AG20443 (cell line): ENCODE measurements around the gene CLEC4M.
A peak's percentile ranks its signal among the peaks of the same experiment; 100 is the strongest.

Experiments
- DNase-seq: peaks from one replicate; pipeline ENCODE4 v3.0.0; 2012; ENCODE audit warnings: low spot score, mixed read lengths

Gene CLEC4M, protein sequence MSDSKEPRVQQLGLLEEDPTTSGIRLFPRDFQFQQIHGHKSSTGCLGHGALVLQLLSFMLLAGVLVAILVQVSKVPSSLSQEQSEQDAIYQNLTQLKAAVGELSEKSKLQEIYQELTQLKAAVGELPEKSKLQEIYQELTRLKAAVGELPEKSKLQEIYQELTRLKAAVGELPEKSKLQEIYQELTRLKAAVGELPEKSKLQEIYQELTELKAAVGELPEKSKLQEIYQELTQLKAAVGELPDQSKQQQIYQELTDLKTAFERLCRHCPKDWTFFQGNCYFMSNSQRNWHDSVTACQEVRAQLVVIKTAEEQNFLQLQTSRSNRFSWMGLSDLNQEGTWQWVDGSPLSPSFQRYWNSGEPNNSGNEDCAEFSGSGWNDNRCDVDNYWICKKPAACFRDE

DNA sequence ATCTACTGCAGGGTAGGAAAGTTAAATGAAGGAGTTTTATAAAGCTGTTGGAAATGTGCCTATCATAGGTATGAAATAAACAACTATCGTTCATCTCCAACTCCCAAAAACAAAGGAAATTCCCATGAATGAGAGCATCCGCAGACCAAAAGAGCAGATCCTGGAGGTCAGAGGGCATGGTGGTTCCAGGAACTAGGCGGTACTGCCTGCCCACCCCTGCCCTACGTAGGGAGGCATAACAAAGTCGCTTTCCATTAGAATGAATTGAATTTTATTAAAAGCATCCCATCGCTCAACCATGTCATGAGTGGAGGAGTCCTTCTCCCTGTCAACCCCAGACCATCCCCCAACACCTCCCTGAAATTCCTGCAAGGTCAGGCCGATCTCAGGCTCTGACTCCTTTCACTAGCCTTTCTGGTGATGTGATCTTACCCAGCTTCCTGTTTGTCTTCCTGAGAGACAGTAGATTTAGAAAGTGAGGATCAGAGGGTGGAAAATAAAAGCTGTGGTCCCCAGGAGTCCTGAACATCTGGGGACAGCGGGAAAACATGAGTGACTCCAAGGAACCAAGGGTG is at the start of gene CLEC4M:
TSS of gene CLEC4M (plus strand) at position 525 of the 575 bp plus-strand sequence. CDS start at position 549, 24 bp downstream.
- no peak for DNase-seq

DNA sequence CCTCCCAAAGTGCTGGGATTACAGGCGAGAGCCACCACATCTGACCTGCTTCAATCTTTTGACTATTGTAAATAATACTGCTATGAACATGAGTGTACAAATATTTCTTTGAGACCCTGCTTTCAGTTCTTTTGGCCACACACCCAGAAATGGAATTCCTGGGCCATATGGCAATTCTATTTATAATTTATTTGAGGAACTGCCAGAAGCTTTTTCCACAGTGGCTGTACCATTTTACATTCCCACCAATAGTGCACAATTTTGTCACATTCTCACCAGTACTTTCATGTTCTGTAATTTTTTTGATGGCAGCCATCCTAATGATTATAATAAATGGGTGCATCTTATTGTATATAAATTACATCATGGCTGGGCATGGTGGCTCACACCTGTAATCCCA is 47.4 kb upstream of the CLEC4M start:
- no peak for DNase-seq

DNA sequence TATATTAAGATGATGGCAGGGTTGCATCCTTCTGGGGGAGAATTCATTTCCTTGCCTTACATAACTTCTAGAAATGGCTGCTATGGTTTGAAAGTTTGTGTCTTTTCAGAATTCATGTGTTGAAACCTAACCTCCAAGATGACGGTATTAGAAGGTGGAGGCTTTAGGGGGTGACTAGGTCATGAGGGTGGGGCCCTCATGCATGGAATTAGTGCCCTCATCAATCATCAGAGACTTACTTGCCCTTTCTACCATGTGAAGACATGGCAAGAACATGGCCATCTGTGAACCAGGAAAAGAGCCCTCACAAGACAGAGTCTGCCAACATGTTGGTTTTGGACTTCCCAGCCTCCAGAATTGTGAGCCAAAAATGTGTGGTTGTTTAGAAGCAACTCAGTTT is 46.3 kb upstream of the CLEC4M start:
- no peak for DNase-seq

DNA sequence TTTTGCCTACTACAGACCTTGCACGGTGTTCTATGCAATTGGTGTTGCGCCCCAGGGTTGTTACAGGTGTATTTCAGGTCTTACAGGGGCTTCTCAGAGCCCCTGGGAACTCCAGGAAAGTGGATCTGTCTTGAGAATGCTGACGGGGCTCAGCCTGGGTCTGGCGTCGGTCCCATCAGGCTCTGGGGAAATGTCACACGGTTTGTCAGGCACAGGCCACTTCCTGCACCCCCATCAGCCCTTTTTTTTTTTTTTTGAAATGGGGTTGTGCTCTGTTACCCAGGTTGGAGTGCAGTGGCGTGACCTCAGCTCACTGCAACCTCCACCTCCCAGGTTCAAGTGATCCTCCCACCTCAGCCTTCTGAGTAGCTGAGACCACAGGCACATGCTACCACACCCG is 44.4 kb upstream of the CLEC4M start:
- no peak for DNase-seq

DNA sequence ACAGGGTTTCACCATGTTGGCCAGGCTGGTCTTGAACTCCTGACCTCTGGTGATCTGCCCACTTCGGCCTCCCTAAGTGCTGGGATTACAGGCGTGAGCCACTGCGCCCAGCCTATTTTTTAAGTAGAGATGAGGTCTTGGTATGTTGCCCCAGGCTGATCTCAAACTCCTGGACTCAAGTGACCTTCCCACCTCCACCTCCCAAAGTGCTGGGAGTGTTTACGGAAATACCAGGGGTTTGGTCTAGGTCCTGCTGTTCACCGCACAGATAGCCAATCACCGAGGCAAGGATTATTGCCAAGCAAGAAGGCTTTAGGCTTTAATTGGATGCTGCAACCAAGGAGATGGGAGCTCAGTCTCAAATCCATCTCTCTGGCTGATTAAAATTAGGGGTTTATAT is 42.7 kb upstream of the CLEC4M start:
- no peak for DNase-seq

DNA sequence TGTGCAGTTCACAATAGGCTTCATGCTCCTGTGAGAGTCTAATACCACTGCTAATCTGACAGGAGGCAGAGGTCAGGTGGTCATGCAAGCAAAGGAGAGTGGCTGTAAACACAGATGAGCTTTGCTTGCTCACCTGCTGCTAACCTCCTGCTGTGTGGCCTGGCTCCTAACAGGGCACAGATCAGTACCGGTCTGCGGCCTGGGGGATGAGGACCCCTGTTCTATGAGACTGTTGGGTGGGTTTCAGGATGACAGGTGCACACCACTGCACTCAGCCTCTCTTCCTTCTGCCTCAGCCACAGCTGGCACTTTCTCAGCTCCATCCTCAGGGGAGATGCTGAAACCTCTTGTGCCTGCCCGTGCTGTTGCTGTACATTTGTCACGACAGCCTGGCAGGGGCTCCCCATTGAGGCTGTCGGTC is 40.8 kb upstream of the CLEC4M start:
- no peak for DNase-seq

DNA sequence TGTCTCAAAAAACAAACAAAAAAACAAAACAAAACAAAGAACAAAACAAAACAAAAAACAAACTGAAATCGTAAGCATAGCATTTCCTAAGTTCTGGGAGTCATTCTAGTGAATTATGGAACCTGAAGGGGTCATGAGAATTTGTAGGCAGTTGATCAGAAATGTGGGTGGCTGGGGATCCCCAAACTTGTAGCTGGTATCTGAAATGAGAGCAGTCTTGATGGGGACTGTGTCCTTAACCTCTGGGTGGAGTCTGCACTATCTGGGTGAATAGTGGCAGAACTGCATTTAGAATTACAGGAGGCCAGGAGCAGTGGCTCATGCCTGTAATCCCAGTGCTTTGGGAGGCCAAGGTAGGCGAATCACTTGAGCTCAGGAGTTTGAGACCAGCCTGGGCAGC is 37.3 kb upstream of the CLEC4M start:
- DNase-seq = no peak

DNA sequence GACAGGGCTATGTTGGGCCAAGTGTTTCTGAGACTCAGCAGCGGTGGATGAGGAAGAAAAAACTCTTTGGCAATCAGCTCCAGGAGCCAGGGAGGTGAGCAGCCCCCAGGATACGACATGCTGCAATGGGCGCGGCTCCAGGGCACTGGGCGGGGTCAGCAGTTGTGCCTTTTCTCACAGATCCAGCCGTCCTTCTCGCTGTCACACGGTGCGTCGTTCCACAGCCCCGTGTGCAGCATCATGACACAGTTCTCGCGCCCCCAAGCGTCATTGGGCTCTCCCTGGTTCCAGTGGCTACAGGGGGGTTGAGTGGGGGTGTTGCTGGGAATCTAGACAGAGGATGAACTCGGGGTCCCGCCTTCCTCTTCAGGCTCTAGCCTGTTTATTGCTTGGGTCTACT is 33.8 kb upstream of the CLEC4M start:
- DNase-seq = no peak

DNA sequence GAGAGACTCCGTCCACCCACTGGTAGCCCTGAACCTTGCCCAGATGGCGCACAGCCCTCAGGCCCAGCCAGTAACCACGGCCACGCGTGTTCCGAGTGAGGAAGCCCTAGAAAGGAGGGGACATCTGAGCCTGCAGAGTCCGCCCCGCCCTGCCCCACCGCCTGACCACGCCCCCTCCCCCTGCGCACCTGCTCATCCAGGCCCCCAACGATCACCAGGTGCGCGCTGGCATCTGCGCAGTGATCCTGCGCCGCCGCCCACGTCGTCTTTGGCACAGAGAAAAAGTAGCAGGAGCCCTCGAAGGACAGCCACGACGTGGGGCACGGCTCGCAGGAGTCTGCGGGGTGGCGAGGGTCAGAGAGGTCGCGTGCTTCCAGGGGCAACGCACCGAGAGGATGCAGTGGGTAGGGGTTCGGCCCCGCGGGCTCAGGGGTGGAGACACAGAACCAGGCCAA is 33.2 kb upstream of the CLEC4M start:
- DNase-seq = no peak

DNA sequence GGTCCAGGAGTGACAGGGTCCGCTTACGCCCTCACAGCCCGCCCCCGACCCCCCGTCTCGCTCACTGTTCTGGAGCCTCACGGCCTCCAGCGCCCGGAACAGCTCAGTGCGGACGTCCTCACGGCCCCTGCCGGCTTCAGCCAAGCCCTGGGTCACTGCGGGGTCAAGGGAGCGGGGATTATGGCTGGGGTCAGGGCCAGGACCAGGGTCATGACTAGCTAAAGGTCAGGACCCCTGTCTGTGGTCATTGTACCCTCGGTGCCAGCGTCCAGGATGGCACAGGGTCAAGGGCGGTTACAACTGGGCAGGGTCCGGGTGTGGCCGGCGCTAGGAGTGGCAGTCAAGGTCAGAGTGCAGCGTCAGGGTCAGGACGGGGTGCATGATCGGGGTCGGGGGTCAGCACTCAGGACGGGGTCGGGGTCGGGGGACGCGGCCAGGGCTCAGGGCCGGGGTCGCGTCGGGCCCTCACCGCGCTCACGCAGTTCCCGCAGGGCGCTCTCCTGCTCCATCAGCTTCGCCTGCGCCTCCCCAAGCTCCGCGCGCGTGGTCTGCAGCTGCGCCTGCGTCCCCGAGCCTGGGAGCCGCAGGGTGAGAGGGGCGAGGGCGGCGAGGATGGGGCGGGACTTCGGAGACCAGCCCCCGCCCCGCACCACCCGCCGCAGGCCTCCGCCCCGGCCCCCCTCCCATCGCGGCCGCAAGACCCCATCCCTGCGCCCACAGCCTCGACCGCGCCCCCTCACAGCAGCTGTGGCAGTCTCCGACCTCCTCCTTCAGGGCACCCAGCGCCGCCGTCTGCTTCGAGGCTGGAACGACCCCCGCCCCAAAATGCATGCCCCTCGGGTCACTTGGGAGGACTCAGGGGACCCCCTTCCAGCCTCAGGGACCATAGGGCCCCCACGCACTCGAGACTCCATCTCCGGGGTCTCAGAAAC is 32.5 kb upstream of the CLEC4M start:
- no peak for DNase-seq

DNA sequence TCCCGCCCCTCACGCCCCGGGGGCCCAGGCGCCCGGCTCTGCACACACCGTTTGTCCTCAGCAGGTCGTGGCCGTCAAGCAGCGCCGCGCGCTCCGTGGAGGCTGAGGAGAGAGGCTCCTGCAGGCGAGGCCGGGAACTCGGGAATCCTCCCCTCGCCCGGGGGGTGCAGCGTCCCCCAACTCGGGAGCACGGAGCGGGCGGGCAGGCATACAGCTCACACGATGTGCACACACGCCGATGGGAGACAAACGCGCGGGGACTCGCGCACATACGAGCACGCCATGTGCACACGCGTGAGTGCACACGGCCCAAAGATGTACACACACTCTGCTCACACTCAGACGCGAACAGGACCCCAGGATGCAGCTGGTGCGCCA is 31.8 kb upstream of the CLEC4M start:
- DNase-seq = no peak

DNA sequence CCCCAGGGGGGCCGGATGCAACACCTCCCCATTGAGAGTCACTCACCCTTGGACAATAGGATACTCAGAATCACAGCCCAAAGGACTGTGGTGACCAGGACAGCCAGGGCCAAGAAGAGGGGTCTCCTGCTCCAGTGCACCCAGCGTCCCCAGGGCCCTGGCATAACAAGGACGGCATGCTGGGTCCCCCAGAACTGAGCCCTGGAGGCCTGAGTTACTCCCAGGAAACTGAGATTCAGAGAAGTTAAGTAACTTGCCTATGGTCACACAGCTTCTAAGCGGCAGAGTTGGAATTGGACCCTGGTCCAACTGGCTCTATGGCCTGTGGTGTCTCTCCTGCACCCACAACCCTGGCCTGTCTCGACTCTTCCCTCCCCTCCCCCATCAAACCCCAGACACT is 31.4 kb upstream of the CLEC4M start:
- DNase-seq = no peak

DNA sequence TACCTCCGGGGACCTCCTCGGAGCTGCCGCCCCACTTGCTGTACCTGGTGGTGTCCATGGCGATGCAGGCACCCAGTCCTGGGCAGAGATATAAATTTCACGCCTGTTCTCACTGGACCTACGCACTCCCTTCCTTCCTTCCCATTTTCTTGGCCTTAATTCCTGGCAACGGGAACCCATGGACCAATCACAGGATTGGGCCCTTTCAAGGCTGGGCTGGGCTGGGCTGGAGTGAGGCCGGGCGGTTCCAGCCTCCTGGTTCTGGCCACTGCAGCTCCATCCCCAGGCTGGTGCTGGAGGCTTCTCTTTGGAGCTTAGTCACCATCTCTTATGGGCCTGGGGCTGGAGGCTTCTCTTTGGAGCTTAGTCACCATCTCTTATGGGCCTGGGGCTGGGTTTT is 31.0 kb upstream of the CLEC4M start, which contains the start of gene CLEC4G:
TSS of gene CLEC4G (minus strand) at position 66 of the 400 bp plus-strand sequence. CDS start at position 58, 8 bp downstream.
- DNase-seq = no peak

DNA sequence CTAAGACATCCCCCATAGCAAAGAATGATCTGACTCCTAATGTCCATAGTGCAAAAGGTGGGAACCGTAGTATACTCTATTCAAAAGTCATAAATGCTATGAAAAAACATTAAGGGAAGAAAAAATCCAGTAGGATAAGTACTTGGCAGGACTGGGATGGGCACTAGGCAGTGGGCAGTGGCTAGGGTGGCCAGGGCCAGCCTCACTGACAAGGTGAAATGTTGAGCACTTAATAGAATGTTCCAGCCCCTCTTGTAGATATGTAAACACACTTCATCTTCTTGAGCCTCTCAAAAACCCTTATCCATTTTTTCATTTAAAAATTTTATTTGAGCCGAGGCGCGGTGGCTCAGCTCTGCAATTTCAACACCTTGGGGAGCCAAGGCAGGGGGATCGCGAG is 29.7 kb upstream of the CLEC4M start:
- DNase-seq = no peak

DNA sequence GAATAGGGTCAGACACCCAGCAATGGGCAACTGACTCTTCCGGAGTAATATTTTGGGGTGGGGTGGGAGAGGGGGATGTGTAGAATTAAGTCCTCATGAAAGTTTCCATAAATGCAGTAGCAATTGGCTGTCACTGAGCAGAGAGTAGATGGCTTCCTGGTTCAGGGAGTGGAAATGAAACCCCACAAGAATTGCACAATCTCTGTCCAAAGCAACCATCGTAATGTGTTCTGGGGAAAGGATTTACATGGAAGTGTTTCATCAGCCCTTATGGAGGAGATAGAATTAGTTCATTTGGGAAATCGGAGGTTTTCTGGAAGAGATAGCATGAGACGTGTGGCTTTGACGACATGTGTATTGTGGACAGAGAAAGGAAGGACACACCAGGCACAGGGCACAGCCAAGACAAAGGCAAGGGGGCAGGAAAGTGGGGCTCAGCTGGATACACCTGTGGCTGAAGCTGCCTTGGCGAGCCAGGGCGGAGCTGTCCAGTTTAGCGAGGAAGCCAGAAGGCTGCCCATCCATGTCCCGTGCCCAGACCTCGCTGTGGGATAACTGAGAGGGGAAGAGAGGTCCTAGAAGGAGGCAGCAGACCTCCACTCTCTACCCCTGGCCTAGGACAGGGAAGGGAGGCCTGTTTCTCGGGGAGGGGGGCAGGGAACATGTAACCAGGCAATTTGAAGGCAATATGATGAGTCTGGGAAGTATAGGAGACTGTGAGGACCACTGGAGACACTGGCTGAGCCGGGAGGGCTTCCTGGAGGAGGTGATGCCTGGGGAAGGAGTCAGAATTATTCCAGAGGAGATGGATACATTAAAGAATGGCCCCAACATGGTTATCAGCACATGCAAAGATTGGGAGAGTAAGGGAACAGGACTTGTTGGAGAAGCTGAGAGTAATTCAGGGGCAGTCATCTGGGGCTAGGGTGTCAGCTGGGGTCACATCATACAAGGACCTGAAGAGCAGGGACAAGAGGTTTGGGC is 28.5 kb upstream of the CLEC4M start:
- peak; percentile 43 for DNase-seq

DNA sequence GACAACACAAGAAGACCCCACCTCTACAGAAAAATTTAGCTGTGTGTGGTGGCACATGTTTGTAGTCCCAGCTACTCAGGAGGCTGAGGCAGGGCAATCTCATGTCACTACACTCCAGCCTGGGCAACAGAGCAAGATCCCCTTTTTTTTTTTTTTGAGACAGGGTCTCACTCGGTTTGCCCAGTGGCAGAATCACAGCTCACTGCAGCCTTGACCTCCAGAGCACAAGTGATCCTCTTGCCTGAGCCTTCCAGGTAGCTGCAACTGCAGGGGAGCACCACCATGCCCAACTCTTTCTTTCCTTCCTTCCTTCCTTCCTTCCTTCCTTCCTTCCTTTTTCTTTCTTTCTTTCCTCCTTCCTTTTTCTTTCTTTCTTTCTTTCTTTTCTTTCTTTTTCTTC is 26.9 kb upstream of the CLEC4M start:
- no peak for DNase-seq

DNA sequence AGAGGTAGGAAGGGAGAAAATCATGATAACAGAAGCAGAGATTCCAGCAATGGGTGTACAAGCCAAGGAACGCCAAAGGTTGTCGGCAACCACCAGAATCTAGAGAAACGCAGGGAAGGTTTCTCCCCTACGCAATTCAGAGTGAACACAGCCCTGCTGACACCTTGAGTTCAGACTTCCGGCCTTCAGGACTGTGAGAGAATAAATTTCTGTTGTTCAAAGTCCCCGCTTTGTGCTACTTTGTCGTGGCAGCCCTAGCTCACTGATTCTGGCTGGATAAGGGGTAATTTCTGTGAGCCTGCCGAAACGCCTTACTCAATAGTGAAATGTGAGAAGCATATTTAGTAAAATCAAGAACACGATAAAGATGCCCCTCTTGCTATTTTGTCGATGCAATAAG is 25.8 kb upstream of the CLEC4M start:
- no peak for DNase-seq

DNA sequence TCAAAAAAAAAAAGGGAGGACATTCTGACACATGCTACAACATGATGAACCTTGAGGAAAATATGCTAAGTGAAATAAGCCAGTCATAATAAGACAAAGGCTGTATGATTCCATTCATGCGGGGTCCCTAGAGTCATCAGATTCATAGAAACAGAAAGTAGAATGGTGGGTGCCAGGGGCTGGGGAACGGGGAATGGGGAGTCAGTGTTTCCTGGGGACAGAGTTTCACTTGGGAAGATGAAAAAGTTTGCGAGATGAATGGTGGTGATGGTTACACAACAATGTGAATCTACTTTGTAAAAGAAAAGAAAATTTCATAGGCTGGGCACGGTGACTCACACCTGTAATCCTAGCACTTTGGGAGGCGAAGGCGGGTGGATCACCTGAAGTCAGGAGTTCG is 25.0 kb upstream of the CLEC4M start:
- no peak for DNase-seq

DNA sequence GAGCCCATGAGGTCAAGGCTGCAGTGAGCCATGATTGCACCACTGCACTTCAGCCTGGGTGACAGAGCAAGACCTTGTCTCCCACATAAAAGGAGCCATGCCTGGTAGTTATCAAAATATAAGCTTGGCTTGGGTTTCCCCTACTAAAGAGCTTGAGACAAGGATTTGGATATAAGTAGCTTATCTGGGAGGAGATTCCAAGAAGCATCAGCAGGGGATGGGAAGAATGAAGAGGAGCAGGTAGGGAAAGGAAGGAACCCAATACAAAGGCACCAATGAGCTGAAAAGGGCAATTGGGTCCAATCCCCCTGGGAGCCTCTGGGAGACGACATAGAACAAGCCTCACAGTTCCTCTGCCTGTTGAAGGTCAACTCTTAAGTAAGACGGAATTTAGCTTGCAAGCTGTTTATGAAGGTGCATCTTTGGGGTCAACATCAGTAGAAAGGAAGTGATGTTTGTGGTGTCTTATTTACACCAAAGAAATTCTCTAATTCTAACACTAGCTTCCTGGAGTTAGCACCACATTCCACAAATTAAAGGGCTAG is 23.8 kb upstream of the CLEC4M start:
- DNase-seq = no peak

DNA sequence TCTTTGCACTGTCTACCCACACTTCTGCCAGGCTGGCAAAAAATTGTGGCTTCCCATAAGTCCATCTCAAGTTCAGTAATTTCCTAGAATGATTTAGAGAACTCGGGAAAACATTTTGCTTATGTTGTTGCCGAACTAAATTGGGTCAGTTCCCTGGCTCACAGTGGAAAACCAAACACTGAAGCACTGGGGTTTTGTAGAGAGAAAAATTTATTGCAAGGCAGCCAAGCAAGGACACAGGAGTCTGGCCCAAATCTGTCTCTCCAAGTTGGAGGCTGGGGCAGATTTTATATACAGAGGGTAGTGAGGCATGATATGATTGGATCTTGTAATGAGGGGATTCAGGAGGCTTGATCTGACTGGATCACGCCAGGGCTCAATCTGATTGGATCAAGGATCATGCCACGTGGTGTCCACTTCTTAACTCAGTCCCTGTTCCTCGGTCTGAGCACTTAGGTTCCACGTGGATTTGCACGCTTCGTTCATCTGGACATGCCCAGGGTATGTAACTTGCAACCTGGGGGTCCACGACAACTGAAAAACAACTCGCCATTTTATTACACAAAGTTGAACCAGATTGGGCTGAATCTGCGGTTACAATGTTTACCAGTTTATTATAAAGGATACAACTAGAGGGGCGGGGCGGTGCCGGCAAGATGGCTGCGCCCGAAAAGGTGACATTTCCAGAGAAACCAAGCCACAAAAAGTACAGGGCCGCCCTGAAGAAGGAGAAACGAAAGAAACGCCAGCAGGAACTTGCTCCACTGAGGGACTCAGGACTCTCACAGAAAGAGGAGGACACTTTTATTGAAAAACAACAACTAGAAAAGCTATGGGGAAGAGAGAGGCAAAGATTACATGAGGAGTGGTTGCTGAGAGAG is 23.0 kb upstream of the CLEC4M start:
- no peak for DNase-seq
